ENCODE data around the gene GCGR.
"Not testable (repeated sequence)": the region's sequence is repeated elsewhere in the genome, so short reads cannot be mapped to it uniquely, and the experiment has no call there.

Gene GCGR

GRCh38 chr17:81837641-81838040, 33.7 kb downstream of the GCGR start:
- TF ChIP-seq CTCF (IDR thresholded peaks at IDR 0.05; ENCODE audit: low read depth, low read length), result no peak
- TF ChIP-seq MAX (IDR thresholded peaks at IDR 0.05; ENCODE audit: low read depth, low read length), result peak; percentile 84
- TF ChIP-seq MYC (IDR thresholded peaks at IDR 0.05; ENCODE audit: low read depth, low read length), result peak; percentile 94
- peak; percentile 58 for TF ChIP-seq POLR2A (IDR thresholded peaks at IDR 0.05; ENCODE audit: extremely low read depth, insufficient read length)
- peak; percentile 99 for DNase-seq (ENCODE audit: low read depth)
- H3K4me3 ChIP-seq (ENCODE audit: low read depth, low read length), result no peak overlapping the region

GRCh38 chr17:81838753-81839255, 34.9 kb downstream of the GCGR start:
- H3K4me3 ChIP-seq (ENCODE audit: low read depth, low read length), result no peak overlapping the region
- no peak for TF ChIP-seq MYC (IDR thresholded peaks at IDR 0.05; ENCODE audit: low read depth, low read length)
- no peak for TF ChIP-seq CTCF (IDR thresholded peaks at IDR 0.05; ENCODE audit: low read depth, low read length)
- TF ChIP-seq MAX (IDR thresholded peaks at IDR 0.05; ENCODE audit: low read depth, low read length), result no peak
- TF ChIP-seq POLR2A (IDR thresholded peaks at IDR 0.05; ENCODE audit: extremely low read depth, insufficient read length), result no peak
- no peak for DNase-seq (ENCODE audit: low read depth)

- DNase-seq (ENCODE audit: low read depth), result no peak
- no peak for TF ChIP-seq MYC (IDR thresholded peaks at IDR 0.05; ENCODE audit: low read depth, low read length)
- no peak for TF ChIP-seq MAX (IDR thresholded peaks at IDR 0.05; ENCODE audit: low read depth, low read length)
- no peak for TF ChIP-seq CTCF (IDR thresholded peaks at IDR 0.05; ENCODE audit: low read depth, low read length)
- no peak for TF ChIP-seq POLR2A (IDR thresholded peaks at IDR 0.05; ENCODE audit: extremely low read depth, insufficient read length)
- H3K4me3 ChIP-seq (ENCODE audit: low read depth, low read length), result no peak overlapping the region
These were observed 35.4 kb downstream of the GCGR start for GRCh38 chr17:81839301-81839700.

DNA sequence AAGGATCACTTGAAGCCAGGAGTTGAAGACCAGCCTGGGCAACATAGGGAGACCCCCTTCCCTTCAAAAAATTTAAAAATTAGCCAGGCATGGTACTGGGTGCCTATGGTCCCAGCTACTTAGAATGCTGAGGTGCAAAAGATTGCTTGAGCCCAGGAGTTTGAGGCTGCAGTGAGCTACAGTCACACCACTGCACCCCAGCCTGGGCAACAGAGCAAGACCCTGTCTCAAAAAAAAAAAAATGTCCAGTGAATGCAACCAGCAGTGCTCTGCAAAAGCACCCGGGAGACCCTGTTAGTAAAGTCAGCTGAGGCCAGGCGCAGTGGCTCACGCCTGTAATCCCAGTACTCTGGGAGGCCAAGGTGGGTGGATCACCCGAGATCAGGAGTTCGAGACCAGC, 36.1 kb downstream of the GCGR start:
- H3K4me3 ChIP-seq (ENCODE audit: low read depth, low read length); DNase-seq (ENCODE audit: low read depth): not testable (repeated sequence)

DNA sequence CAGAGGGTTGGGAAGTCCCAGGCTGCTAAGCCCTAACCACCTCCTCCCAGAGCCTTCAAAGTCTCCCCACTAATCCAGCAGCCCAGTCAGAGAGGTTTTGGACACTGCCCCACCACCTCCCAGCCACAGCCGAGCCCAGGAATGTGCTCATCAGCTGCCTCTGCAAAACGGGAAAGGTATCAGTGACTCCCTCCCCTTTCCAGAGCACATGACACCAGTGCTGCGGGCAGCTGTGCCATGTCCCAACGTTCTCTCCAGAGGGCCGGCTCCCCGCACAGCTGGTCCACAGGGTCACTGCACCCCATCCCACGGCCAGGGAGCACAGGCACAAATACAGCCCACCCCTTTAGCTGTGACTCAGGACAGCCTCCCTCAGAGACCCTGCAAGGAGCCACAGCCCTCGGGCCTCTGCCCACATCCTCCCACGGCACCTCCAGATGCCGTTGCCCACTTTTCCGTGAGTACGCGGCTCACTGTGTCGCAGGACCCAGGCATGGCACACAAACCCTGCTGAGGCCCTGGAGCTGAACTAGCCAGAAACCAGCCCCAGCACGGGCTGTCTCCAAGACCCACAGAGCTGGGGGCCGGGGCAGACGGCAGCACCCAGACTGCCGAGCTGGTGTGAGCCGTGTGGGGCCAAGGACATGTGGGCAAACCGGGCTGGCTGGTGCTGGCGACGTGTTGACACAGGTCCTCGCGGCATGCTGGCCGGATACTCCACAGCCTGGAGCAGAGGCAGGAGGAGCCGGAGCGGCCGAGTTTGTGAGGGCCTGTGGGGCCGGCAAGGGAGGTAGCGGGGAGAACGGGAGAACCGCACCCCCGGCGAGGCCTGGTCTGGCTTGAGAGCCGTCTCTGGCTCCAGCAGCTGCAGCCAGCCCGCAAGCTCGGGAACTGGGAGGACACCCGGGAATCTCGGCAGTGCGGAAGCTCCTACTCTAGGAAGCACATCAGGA, 37.2 kb downstream of the GCGR start:
- H3K4me3 ChIP-seq (ENCODE audit: low read depth, low read length), result peak overlapping the region; percentile 54
- TF ChIP-seq POLR2A (IDR thresholded peaks at IDR 0.05; ENCODE audit: extremely low read depth, insufficient read length) (peak; percentile 31), MYC (IDR thresholded peaks at IDR 0.05; ENCODE audit: low read depth, low read length) (no peak; the same call in 1 of the 2 replicates), CTCF (IDR thresholded peaks at IDR 0.05; ENCODE audit: low read depth, low read length) (no peak), MAX (IDR thresholded peaks at IDR 0.05; ENCODE audit: low read depth, low read length) (peak; percentile 75; the same call in 1 of the 2 replicates)
- peak; percentile 92 for DNase-seq (ENCODE audit: low read depth)

GRCh38 chr17:81841866-81842265, 37.9 kb downstream of the GCGR start:
- TF ChIP-seq POLR2A (IDR thresholded peaks at IDR 0.05; ENCODE audit: extremely low read depth, insufficient read length), result no peak
- DNase-seq (ENCODE audit: low read depth), result peak; percentile 89

More at GRCh38 chr17:81841866-81842265, 37.9 kb downstream of the GCGR start:
- H3K4me3 ChIP-seq (ENCODE audit: low read depth, low read length), result peak overlapping the region; percentile 54

Measured in NB4 (cell line).